ENCODE measurements around the gene KCTD18. TPM values are rescaled to one million over a fixed set of nuclear protein-coding genes. Genes with fewer than 3 reads are reported as not detected.

Gene KCTD18
- polyA plus RNA-seq, 1 donor (not counting 4 experiments of a cell fraction or from before 2014, with no cell fraction given): 10.9 TPM

- peak overlapping the region; percentile 18 for H3K9ac ChIP-seq (ENCODE audit: control insufficient read depth, extremely low read depth, insufficient read depth, low read length)
- H3K9me3 ChIP-seq (ENCODE audit: control insufficient read depth, low read depth, low read length): no peaks in the 10 kb centered on the region
- no peaks in the 10 kb centered on the region for H3K79me2 ChIP-seq (ENCODE audit: control insufficient read depth, insufficient read depth, low read length)
- H3K4me1 ChIP-seq (ENCODE audit: control insufficient read depth, extremely low read depth, insufficient read depth, low read length): peaks cover 20% of the 10 kb centered on the region
- H3K27me3 ChIP-seq (ENCODE audit: control insufficient read depth, extremely low read depth, insufficient read depth, low read length): no peaks in the 10 kb centered on the region
- H3K9me1 ChIP-seq (ENCODE audit: control insufficient read depth, extremely low read depth, insufficient read depth, low read length): no peaks in the 10 kb centered on the region
- H3K36me3 ChIP-seq (ENCODE audit: control insufficient read depth in 2 of 2, extremely low read depth in 1 of 2, insufficient read depth in 2 of 2, low read length in 2 of 2): peaks cover 6 to 9% of the 10 kb centered on the region in 2 experiments
- dilution Hi-C loops (cut with MboI; ENCODE audit: extremely low pct_ligation_motif_present, low sequenced_read_pairs): no loop called here
- H3K4me2 ChIP-seq (ENCODE audit: control insufficient read depth, extremely low read depth, insufficient read depth, low read depth, low read length): peak overlapping the region; percentile 64
- FAIRE-seq (peak; percentile 56), DNase-seq (ENCODE audit: low read depth, low spot score) (no peak)
- peak overlapping the region; percentile 20 for H2AFZ ChIP-seq (ENCODE audit: control insufficient read depth, low read length)
- H3K27ac ChIP-seq (ENCODE audit: control insufficient read depth, insufficient read depth, low read length): peak overlapping the region; percentile 18
- H3K4me3 ChIP-seq (ENCODE audit: control insufficient read depth in 2 of 3, extremely low read depth in 1 of 3, insufficient read depth in 2 of 3, low read depth in 1 of 3, low read length in 3 of 3): peak overlapping the region in 1 of 3 experiments; percentile 51
- no peak for TF ChIP-seq EZH2 (IDR thresholded peaks at IDR 0.05; ENCODE audit: low read length)
- no peak for TF ChIP-seq CTCF (optimal IDR thresholded peaks at IDR 0.05 in 1 of 3, IDR thresholded peaks at IDR 0.05 in 1 of 3, conservative IDR thresholded peaks at IDR 0.05 in 1 of 3; ENCODE audit: extremely low read depth in 1 of 3, insufficient read depth in 2 of 3, low read length in 3 of 3)
- peaks cover 2% of the 10 kb centered on the region for H4K20me1 ChIP-seq (ENCODE audit: control insufficient read depth, extremely low read depth, insufficient read depth, low read length)
These were observed 23.3 kb downstream of the KCTD18 start for GRCh38 chr2:200486529-200486928.

DNA sequence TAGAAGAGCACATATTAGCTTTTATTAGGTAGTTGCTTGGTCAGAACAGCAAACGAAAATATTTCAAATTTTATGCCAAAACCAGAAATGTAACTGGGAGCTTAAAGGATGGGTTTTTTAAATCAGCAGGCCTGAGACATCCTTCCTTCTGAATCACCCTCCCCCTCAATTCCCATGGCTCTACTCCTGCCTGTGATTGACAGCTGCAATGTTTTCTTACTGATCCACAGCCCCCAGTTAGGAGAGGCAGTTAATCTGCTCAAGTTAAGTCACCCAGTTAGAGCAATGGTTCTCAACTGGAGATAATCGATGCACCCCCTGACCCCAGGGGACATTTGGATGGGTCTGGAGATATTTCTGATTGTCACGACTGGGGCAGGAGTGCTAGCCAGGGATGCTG, 24.9 kb downstream of the KCTD18 start:
- dilution Hi-C loops (cut with MboI; ENCODE audit: extremely low pct_ligation_motif_present, low sequenced_read_pairs): no loop called here
- Histone ChIP-seq H3K27ac (ENCODE audit: control insufficient read depth, insufficient read depth, low read length) (no peak overlapping the region), H3K9ac (ENCODE audit: control insufficient read depth, extremely low read depth, insufficient read depth, low read length) (no peak overlapping the region), H3K9me1 (ENCODE audit: control insufficient read depth, extremely low read depth, insufficient read depth, low read length) (no peaks in the 10 kb centered on the region), H3K4me3 (ENCODE audit: control insufficient read depth in 2 of 3, extremely low read depth in 1 of 3, insufficient read depth in 2 of 3, low read depth in 1 of 3, low read length in 3 of 3) (no peak overlapping the region), H3K36me3 (ENCODE audit: control insufficient read depth in 2 of 2, extremely low read depth in 1 of 2, insufficient read depth in 2 of 2, low read length in 2 of 2) (peaks cover 2% of the 10 kb centered on the region in 2 experiments), H3K9me3 (ENCODE audit: control insufficient read depth, low read depth, low read length) (no peaks in the 10 kb centered on the region), H4K20me1 (ENCODE audit: control insufficient read depth, extremely low read depth, insufficient read depth, low read length) (peaks cover 2% of the 10 kb centered on the region), H3K27me3 (ENCODE audit: control insufficient read depth, extremely low read depth, insufficient read depth, low read length) (no peaks in the 10 kb centered on the region), H3K4me1 (ENCODE audit: control insufficient read depth, extremely low read depth, insufficient read depth, low read length) (peaks cover 20% of the 10 kb centered on the region), H3K4me2 (ENCODE audit: control insufficient read depth, extremely low read depth, insufficient read depth, low read depth, low read length) (no peak overlapping the region), H2AFZ (ENCODE audit: control insufficient read depth, low read length) (no peak overlapping the region), H3K79me2 (ENCODE audit: control insufficient read depth, insufficient read depth, low read length) (no peaks in the 10 kb centered on the region)
- FAIRE-seq (no peak), DNase-seq (ENCODE audit: low read depth, low spot score) (no peak)
- no peak for TF ChIP-seq EZH2 (IDR thresholded peaks at IDR 0.05; ENCODE audit: low read length)
- no peak for TF ChIP-seq CTCF (optimal IDR thresholded peaks at IDR 0.05 in 1 of 3, IDR thresholded peaks at IDR 0.05 in 1 of 3, conservative IDR thresholded peaks at IDR 0.05 in 1 of 3; ENCODE audit: extremely low read depth in 1 of 3, insufficient read depth in 2 of 3, low read length in 3 of 3)

Measured in keratinocyte (primary cell).